Esophagus squamous epithelium (tissue), 5 donors: Measurements from ENCODE around the gene HINT2. TPM values are rescaled to one million over a fixed set of nuclear protein-coding genes. Genes with fewer than 3 reads are reported as not detected.

Source experiments
- DNase-seq: peaks from one replicate; lab custom pipeline; 2025; lab: John Stamatoyannopoulos, UW
- H3K27ac ChIP-seq, 4 donors: fragments of 200-600 bp; sonication (generic); one replicate each; pipeline ENCODE4 v1.5.1; 2016 to 2019; ENCODE audit warnings: mild to moderate bottlenecking in 1 of 4
- H3K27me3 ChIP-seq, 4 donors: fragments of 200-600 bp; sonication (generic); 1 replicate in 3 of 4; 2 replicates in 1 of 4; pipeline versions ENCODE4 v1.5.1 to v1.6.0; 2017 to 2021; ENCODE audit warnings: antibody characterized with exemption in 1 of 4
- H3K36me3 ChIP-seq, 3 donors: fragments of 200-600 bp; sonication (generic); one replicate each; pipeline ENCODE4 v1.5.1; 2016 to 2019
- H3K4me1 ChIP-seq, 3 donors: fragments of 200-600 bp; sonication (generic); one replicate each; pipeline ENCODE4 v1.5.1; 2017 to 2019
- H3K4me3 ChIP-seq, 4 donors: fragments of 200-600 bp; sonication (generic); 1 replicate in 3 of 4; 2 replicates in 1 of 4; pipeline ENCODE4 v1.5.1; 2016 to 2019; ENCODE audit warnings: mild to moderate bottlenecking in 2 of 4, moderate library complexity in 1 of 4
- H3K9me3 ChIP-seq, 3 donors: fragments of 200-600 bp; sonication (generic); one replicate each; pipeline ENCODE4 v1.5.1; 2016 to 2019
- POLR2A ChIP-seq, 4 donors: fragments of 450-650 bp; IDR thresholded peaks; one replicate each; pipeline ENCODE4 v1.6.1; 2017; ENCODE audit warnings: antibody characterized with exemption in 4 of 4, mild to moderate bottlenecking in 4 of 4, moderate library complexity in 3 of 4
- WGBS, 2 donors: methylation state at CpG; one replicate each; pipeline ENCODE4 v1.1.5; 2018; 5-methylcytosine and 5-hydroxymethylcytosine counted together
- intact Hi-C: fragments of 100-400 bp; cut with DNase I; formaldehyde crosslinking; loops from one replicate; pipeline ENCODE4 v1.15.0; 2022
- total RNA-seq, 4 donors: library from RNA; depleted of rRNA; stranded (reverse); fragments of >200 nt; gene quantifications; one replicate each; pipeline ENCODE4 v1.1.0, GENCODE V29; 2016
- TF ChIP-seq, protein P1 (sequence below), 6 experiments: fragments of 450-650 bp in 4 of 6; fragments of 200-600 bp in 2 of 6; sonication (generic) in 2 of 6; IDR thresholded peaks; one replicate each; pipeline ENCODE4 v1.5.1; 2016 to 2019; ENCODE audit warnings: antibody characterized with exemption in 6 of 6, mild to moderate bottlenecking in 4 of 6, moderate library complexity in 4 of 6
- donor health status: DM: yes; HTN: yes; CAD: no.

Gene HINT2
- total RNA-seq, 4 donors from 2014 or later: 13.2 to 34.9 (median 19.5) TPM

DNA sequence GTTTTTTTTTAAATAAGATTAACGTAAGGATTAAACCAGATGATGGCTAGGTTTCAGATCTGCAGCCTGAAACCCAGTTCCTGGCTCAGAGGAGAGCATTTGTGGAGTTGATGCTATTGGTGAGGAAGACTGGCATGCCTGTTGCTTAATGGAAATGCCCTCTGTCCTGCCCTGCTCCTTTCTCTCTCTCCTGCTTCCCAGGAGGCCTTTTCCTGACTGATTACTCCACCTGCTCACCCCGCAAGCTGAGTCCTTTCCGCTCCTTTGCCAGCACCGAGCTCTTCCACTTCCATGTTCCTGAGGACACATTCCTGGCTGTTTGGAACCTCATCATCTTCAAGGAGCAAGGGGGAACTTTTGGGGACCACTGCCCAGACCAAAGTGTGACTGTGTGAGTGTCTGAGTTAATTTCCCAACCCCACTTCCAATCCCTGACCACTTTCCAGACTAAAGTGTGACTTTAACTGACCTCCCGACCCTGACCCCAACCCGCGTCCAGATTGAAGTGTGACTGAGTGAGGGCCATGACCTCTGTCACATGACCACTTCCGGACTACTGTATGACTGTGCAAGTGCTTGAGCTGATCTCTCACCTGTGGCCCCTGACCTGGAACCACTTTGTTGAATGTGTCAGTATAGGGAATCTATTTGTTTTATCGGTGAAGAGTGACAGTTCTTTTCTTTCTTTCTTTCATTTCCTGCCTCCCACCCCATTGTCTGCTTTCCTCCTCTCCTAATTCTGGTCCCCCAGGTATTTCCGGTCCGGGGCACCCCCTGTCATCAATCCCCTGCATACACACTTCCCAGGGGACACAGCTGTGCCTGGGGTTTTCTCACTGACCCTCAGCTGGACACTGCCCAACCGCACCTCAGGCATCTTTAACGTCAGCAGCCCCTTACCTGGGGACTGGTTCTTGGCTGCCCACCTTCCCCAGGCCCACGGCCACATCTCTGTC lies 19.7 kb upstream of the HINT2 start:
- TF ChIP-seq, protein P1, sequence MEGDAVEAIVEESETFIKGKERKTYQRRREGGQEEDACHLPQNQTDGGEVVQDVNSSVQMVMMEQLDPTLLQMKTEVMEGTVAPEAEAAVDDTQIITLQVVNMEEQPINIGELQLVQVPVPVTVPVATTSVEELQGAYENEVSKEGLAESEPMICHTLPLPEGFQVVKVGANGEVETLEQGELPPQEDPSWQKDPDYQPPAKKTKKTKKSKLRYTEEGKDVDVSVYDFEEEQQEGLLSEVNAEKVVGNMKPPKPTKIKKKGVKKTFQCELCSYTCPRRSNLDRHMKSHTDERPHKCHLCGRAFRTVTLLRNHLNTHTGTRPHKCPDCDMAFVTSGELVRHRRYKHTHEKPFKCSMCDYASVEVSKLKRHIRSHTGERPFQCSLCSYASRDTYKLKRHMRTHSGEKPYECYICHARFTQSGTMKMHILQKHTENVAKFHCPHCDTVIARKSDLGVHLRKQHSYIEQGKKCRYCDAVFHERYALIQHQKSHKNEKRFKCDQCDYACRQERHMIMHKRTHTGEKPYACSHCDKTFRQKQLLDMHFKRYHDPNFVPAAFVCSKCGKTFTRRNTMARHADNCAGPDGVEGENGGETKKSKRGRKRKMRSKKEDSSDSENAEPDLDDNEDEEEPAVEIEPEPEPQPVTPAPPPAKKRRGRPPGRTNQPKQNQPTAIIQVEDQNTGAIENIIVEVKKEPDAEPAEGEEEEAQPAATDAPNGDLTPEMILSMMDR (IDR thresholded peaks at IDR 0.05): no peak
- TF ChIP-seq POLR2A (IDR thresholded peaks at IDR 0.05): no peak
- no peak for DNase-seq
- Histone ChIP-seq H3K27ac (peak overlapping the region in 1 of 4 donors; percentile 41), H3K36me3 (no peaks in the 10 kb centered on the region), H3K4me3 (no peak overlapping the region), H3K4me1 (peaks cover 11 to 51% (median 14%) of the 10 kb centered on the region in 3 donors), H3K27me3 (peaks cover 0 to 17% (median 0%) of the 10 kb centered on the region in 4 donors), H3K9me3 (no peaks in the 10 kb centered on the region)
- intact Hi-C loops: no loop called here
- WGBS, 2 donors: 73 to 85% methylated on average over 10 to 11 of the region's 14 CpGs

DNA sequence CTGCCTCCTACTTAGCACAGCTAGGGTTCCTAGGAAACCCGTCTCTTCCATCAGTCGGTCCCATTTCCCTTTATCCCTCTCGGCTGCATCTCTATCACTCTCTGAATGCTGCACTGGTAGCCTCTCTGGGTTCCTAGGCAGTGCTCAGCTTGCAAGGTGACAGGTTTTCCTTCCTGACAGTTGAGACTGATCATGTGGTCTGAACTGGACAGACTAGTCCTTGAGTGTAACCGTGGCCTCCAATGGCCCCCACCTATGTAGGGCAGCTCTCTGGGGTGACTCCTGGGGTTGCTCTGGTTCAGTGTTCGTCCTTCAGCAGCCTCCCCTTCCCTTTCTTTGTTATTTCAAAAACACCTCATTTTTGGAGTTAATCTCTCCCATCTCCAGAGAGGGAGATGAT lies 18.0 kb upstream of the HINT2 start:
- TF ChIP-seq POLR2A (IDR thresholded peaks at IDR 0.05): no peak
- intact Hi-C loops: no loop called here
- H3K9me3 ChIP-seq: no peaks in the 10 kb centered on the region
- H3K36me3 ChIP-seq: no peaks in the 10 kb centered on the region
- peaks cover 17 to 63% (median 18%) of the 10 kb centered on the region in 3 donors for H3K4me1 ChIP-seq
- 75 to 76% methylated on average over 5 of the region's 5 CpGs for WGBS, 2 donors
- H3K27ac ChIP-seq: peak overlapping the region in 2 of 4 donors; percentile 31 to 41
- no peak for DNase-seq
- H3K4me3 ChIP-seq: no peak overlapping the region
- H3K27me3 ChIP-seq: peaks cover 0 to 7% (median 0%) of the 10 kb centered on the region in 4 donors

DNA sequence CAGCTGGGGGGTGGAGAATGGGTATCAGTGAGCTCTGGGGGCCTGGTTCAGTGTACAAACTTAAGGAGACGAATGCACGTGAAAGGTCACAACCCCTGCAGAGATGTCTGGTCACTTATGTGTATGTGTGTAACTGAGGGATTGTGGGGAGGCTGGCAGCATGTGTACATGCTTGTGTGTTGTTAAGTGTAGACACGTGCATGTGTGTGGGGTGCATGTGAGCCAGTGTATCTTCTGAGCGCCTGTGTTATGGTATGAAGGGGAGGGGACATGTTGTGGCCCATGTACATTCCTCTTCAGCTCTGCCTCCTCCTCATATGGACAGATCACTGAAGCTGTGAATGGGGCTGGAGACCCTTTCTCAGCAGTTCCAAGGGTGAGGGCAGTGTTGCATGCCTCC lies 16.2 kb upstream of the HINT2 start:
- intact Hi-C loops: no loop called here
- WGBS, 2 donors: 79 to 82% methylated on average over 4 of the region's 4 CpGs
- DNase-seq: no peak
- Histone ChIP-seq H3K36me3 (no peaks in the 10 kb centered on the region), H3K4me1 (peaks cover 17 to 74% (median 18%) of the 10 kb centered on the region in 3 donors), H3K4me3 (no peak overlapping the region), H3K27ac (no peak overlapping the region), H3K9me3 (no peaks in the 10 kb centered on the region), H3K27me3 (no peaks in the 10 kb centered on the region)
- TF ChIP-seq, protein P1 (IDR thresholded peaks at IDR 0.05): no peak
- TF ChIP-seq POLR2A (IDR thresholded peaks at IDR 0.05): no peak

DNA sequence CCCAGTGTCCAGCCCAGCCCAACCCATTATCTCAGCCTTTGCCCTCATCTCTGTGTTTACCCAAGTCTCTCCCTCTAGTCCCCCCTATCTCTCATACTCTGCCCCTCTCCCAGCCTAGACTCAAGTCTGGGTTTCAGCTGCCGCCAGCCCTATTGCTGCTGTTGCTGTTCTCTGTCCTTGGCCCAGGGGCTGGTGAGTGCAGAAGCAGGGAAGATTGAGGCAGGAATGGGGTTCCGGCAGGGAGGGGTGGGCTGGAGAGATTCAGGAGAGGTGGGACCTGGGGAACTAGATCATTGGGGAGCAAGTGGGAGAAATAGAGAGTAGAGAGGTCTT lies 14.9 kb upstream of the HINT2 start:
- peak overlapping the region; percentile 55 to 94 (median 80) for H3K4me3 ChIP-seq
- no peaks in the 10 kb centered on the region for H3K36me3 ChIP-seq
- no peak for DNase-seq
- H3K4me1 ChIP-seq: peaks cover 17 to 71% (median 18%) of the 10 kb centered on the region in 3 donors
- WGBS, 2 donors: 20 to 40% methylated on average over 1 of the region's 2 CpGs
- intact Hi-C loops: no loop called here
- H3K9me3 ChIP-seq: no peaks in the 10 kb centered on the region
- TF ChIP-seq POLR2A (IDR thresholded peaks at IDR 0.05): no peak
- TF ChIP-seq, protein P1 (IDR thresholded peaks at IDR 0.05): no peak
- H3K27me3 ChIP-seq: no peaks in the 10 kb centered on the region
- H3K27ac ChIP-seq: peak overlapping the region; percentile 79 to 99 (median 90)

DNA sequence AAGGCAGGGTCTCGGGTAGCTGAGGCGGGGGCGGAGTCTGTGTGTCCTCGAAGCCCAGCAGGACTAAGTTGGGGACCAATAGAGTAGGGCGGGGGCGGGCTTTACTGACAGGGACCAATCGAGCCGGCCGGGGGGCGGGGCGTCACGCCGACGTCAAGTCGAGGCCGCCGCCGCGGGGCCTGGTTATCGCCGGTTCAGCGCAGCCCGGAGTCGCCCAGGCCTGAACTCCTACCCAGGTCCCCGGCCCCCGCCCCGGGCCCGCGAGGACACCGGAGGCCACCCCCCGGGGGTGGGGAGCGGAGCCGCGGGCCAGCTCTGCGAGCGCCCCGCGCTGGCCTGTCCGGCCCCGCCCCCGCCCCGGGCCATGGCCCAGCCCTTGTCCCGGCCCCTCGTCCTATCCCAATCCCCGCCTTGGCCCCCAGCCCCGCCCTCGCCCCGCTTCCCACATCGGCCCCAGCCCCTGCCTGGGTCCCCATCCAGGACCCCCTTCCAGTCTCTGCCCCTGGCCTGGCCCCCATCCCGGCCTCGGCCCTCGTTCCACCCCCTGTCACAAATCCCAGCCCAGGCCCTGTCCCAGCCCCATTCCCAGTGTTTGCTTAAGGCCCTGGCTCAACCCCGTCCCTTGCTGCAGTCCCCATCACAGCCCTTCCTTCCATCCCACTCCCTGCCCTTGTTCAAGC lies 14.4 kb upstream of the HINT2 start, which contains the start of gene TMEM8B:
Gene TMEM8B (plus strand): TSS at position 145 of the 680 bp plus-strand sequence. CDS start 220 bp downstream, at position 365.
- Histone ChIP-seq H3K27ac (peak within 1 kb of the TSS; percentile 79 to 99 (median 90)), H3K4me3 (peak within 1 kb of the TSS; percentile 55 to 94 (median 80)), H3K27me3 (no peaks in the 10 kb centered on the region), H3K4me1 (peaks cover 16 to 68% (median 18%) of the 10 kb centered on the region in 3 donors), H3K9me3 (no peaks in the 10 kb centered on the region), H3K36me3 (no peaks in the 10 kb centered on the region)
- 1 to 3% methylated on average over 2 to 7 of the region's 53 CpGs for WGBS, 2 donors
- TF ChIP-seq, protein P1 (IDR thresholded peaks at IDR 0.05): no peak
- TF ChIP-seq POLR2A (IDR thresholded peaks at IDR 0.05): peak in 2 of 4 donors; percentile 33 to 62
- DNase-seq: peak; percentile 89
- intact Hi-C loops: no loop called here
